NCI-H226 (cell line): Measurements from ENCODE around the gene SAP130.

Experiments
- DNase-seq: peaks from one replicate; pipeline ENCODE4 v3.0.0-alpha.2; 2015

Gene SAP130

DNA sequence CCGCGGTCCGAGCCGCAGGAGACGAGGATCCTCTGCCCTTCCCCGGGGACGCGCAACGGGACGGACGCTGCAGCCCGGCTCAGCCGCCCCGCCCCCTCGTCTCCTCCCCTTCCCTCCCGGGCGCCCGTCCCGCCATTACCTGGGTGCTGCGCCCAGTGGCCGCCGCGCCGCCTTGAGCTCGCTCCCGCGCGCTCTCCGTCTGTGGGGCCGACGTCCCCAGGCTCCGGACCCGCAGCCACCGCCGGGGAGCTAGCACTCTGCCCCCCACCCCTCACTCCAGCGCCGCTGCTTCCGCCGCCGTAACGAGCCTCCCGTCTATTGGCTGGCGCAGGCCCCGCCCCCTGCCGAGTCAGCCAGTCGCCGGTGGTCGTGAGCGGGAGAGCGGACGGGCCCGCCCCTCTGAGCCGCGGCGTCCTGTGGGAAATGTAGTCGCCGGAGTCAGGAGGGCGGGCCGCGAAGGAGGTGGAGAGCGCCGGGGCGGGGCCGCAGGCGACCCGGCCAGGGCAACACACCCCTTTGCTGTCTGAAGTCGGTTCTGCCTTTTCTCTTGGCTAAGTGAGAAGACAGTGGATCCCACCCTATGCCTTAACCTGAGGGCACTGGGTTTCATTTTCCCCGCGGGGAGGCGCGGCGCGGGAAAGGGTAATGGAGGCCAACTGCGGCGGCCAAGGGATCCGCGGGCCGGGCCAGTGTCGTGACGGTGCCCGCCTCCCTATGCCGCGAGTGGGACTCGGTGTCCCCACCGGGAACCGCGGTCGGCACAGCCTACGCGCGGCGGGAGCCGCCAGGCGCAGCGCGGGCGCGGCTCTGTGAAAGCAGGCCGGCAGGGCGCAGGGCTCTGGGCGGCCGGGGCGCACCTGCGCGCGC is at the start of gene SAP130:
Gene SAP130, minus strand, starts transcription at position 259 of the 867 bp plus-strand sequence. CDS start 1,767 bp downstream, outside the sequence.
- DNase-seq, result peak; percentile 94

- no peak for DNase-seq
Observed at GRCh38 chr2:128076461-128077106, 48.7 kb upstream of the SAP130 start.

DNA sequence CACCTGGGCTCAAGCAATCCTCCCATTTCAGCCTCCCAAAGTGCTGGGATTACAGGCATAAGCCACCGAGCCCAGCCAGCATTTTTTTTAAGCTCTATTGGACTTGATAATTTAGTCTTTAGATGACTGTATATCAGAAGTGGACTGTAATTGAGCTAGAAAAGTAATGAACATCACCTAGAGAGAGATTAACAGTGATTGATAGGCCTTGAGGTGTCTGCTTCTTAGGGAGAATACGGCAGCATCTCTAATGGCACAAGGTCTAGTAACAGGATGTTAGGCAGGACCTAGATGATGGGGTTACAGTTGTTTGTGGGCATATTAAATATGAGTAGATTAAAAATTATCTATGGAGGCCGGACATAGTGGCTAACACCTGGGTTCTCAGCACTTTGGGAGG is 45.4 kb upstream of the SAP130 start:
- no peak for DNase-seq

DNA sequence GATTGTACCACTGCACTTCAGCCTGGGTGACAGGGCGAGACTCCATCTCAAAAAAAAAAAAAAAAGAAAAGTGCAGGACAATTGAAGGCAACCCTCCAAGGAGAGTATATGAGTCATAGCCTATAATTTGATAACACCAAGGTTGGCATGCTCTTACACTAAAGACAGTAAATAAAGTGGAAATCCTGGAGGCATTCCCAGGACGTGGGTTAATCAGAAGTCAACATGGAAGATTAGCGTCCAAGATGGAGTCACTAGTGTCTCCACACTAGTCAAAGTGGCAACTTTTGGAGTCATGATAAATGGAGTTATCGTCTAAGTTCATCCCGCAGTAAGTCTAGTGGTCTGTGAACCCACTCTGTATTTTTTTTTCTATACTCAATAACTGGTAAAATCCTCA is 41.9 kb upstream of the SAP130 start:
- peak; percentile 70 for DNase-seq

DNA sequence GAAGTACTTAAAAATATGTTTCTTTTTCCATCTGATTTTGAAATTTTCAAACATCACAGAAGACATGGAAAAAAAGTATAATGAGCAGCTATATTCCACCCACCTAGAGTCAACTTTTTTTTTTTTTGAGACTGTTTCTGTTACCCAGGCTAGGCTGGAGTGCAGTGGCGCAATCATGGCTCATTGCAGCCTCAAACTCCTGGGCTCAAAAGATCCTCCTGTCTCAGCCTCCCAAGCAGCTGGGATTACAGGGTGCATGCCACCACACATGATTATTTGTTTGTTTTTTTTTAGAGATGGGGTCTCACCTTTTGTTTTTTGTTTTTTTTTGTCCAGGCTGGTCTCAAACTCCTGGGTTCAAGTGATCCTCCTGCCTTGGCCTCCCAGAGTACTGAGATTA is 36.5 kb upstream of the SAP130 start:
- no peak for DNase-seq

GRCh38 chr2:128062571-128062970 is 34.7 kb upstream of the SAP130 start:
- DNase-seq, result no peak

DNA sequence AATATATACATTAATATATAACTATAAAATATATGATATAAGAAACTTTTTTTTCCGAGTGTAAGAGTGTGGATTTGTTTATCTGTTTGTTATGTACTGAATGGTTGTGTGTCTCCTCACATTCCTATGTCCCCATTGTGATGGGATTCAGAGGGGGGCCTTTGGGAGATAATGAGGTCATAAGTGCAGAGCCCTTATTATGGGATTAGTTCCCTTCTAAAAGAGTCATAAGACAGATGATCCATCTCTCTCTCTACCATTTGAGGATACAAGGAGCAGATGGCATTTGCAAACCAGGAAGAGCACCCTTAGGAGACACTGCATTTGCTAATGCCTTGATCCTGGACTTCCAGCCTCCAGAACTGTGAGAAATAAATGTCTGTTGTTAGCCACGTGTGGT is 30.3 kb upstream of the SAP130 start:
- no peak for DNase-seq

DNA sequence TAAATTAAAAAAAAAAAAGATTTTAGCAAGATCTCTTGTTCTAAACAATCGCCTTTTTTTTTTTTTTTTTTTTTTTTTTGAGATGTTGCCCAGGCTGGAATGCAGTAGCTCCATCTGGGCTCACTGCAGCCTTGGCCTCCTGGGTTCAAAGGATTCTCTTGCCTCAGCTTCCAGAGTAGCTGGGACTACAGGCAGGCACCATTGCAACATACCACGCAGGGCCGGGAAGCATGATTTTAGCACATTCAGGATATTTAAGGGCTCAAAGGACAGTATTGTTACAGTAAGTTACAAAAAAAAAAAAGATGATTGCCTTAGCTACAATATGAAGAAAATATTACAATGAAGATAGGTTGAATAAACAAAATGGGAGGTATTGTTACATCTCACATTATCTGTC is 29.5 kb upstream of the SAP130 start:
- no peak for DNase-seq

- DNase-seq, result no peak
Observed at GRCh38 chr2:128054104-128054885, 26.4 kb upstream of the SAP130 start.

DNA sequence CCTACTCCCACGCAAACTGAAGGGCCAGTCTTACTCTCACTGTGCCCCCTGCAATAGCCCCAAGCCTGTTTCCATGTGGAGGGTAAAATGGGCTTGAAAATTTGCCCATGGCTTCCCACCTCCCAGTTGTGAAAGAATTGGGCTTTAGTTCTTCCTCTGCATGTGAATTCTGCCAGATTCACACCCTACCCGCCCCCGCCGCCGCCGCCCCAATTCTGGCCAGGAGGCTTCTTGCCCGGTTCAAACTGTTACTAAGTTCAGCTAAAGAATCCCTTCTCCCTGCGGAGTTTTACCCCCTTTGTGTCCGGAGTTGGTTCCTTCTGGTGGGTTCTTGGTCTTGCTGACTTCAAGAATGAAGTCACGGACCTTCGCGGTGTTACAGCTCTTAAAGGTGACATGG is 25.5 kb upstream of the SAP130 start:
- no peak for DNase-seq

- no peak for DNase-seq
Observed at GRCh38 chr2:128043041-128043440, 15.2 kb upstream of the SAP130 start.

- no peak for DNase-seq
Observed at GRCh38 chr2:128041561-128041960, 13.7 kb upstream of the SAP130 start.

DNA sequence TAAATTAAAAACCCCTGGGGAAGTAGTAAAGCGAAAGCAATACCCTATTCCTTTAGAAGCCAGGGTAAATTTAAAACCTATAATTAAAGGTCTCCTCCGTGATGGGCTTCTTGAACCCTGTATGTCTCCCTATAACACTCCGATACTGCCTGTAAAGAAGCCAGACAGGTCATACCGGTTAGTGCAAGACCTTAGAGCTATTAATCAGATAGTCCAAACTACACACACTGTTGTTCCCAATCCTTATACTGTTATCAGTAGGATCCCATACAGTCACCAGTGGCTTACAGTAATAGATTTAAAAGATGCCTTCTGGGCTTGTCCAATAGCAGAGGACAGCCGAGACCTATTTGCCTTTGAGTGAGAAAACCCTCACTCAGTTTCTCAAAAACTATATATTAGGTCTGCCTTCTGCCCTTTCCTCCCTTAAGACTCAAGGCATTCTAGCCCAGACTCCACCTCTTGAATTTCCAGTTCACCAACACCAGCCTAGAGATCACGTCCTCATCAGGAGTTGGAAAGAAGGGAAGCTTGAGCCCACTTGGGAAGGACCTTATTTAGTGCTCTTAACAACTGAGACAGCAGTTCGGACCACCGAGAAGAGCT is 12.4 kb upstream of the SAP130 start:
- DNase-seq, result no peak

GRCh38 chr2:128039535-128039934 is 11.7 kb upstream of the SAP130 start:
- DNase-seq, result no peak

- no peak for DNase-seq
Observed at GRCh38 chr2:128038411-128038810, 10.6 kb upstream of the SAP130 start.

DNA sequence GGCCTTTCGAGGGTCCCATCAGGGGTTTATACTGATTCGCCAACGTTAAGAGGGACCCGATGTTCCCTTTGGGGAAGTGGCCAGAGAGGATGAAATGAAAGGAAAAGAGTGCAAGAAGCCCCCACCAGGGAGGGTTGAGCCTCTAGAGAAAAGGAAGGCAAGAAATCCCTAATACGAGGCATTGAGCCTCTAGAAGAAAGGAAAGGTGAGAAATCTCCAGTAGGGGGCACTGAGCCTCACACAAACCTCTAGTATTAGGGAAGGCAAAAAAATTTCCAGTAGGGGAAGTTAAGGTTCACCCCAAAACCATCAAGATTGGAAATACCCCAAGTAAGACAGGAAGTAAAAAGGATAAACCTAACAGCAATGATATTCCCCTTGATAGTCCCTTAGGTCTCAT is 9.8 kb upstream of the SAP130 start:
- DNase-seq, result no peak

GRCh38 chr2:128036748-128037607 is 9.1 kb upstream of the SAP130 start:
- no peak for DNase-seq

DNA sequence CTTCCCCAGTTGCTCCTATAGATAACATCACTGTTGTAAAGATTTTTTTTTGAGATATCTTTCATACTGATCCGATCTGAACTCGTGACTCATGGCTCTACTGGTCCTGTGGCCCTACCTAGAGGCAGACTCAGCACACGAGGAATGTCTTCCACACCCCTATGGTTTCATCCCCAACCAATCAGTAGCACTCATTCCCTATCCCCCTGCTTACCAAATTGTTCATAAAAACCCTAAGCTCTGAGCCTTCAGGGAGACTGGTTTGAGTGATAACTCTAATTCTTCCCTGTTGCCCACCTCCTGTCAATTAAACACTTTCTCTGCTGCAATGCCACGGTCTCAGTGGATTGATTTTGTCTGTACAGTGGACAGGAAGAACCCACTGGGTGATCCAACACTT is 4.2 kb upstream of the SAP130 start:
- DNase-seq, result no peak

- DNase-seq, result no peak
Observed at GRCh38 chr2:128028668-128029054, 802 bp upstream of the SAP130 start.

GRCh38 chr2:128027278-128027800 is 520 bp downstream of the SAP130 start:
- peak; percentile 98 for DNase-seq

DNA sequence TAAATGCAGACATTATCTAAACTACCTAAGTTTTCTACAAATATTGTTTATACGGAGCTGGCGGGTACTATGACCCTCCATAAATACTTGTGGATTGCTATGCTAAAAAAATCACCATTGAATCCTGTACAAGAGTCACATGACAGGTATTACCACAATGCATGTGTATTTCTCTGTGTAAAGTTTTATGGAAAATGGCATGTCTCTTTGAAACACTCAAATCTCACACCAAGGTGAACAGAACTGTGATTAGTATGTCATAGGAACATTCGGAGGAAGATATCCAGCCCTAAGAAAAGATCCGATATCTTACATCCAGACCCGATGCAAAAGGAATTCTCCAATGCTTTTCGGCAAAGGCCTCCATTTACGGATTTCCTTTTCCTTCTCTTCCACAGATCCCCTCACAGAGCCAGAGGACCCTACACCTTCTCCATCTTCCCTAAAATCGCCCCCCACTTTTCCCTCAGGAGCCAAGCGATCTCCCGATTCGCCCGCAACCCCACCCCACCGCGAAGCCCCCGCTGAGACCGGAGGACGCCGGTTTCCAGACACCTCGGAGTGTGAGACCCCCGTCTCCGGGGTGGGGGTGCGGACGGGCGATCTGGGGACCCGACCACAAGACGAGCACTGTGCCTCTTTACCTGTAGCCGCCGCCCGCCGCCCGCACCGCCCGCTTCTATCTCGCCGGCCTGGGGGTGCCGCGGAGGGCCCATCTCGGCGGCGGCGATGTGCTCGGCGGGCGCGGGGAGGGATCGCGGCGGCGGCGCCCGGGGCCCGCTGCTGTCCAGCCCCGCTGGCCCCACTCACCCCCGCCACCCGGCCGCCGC is 1.2 kb downstream of the SAP130 start:
- no peak for DNase-seq
